HG03342 (cell line): Measurements from ENCODE around the gene PRR5L.

Experiments used
- ATAC-seq: cut with Tn5 transposase; IDR thresholded peaks from one replicate; pipeline ENCODE4 v1.9.1; 2021; ENCODE audit warnings: mild to moderate bottlenecking, moderate library complexity; ENCODE audit not compliant: unreplicated experiment

Gene PRR5L

GRCh38 chr11:36427079-36427478 lies 131.0 kb downstream of the PRR5L start:
- no peak for ATAC-seq

DNA sequence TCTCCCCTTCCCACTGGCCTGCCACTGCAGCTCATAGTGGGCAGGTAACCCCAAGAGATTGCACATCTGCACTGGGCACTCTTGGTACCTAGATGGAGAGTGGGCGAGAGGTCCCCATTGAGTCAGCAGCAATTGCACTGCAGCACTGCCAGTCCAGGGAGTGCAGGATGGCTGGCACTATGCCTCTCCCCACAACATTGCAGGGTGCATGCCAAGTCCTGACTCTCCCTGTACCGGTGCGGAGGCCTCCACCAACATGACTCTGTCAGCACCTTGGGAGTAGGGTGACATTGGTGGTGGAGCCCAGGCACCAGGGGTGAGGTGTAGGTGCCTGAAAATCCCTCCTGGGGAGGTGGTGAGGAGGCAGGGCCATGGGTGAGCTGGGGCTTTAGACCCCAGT lies 131.8 kb downstream of the PRR5L start:
- no peak for ATAC-seq

- ATAC-seq, result no peak
Measured at GRCh38 chr11:36431429-36432092, 135.5 kb downstream of the PRR5L start.

DNA sequence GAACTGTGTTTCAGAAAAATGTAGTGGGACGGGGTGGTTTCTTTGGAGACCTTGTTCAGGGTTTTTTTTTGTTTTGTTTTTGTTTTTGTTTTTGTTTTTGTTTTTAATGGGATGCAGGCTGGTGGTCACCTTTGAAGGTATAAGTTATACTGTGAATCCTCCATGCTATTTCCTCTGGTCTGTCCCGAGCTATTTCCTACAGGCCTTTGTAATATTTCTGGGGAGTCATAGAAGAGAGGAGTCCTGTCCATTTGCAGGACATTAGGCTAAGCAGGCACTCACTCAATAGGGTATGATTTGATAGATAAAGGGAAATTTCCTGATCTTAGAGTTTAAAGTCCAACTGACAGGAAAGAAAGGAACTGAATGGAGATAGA lies 136.0 kb downstream of the PRR5L start:
- no peak for ATAC-seq

DNA sequence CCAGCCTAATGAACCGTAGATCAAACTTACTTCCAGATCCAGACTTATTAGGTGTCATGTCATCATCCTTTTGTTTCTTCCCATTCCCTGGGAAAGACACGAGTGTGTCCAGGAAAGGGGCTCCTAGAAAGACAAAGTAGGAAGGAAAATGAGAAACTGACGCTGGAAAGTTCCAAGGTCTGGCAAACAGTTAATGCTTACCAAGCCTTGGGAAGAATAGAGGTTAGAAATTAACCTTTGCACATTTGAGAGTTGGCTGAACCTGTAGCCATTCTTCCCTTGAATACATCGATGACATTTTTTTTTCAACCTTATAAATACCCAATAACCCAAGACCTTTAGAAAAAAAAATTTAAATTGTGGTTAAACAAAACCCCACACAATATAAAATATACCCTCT lies 136.7 kb downstream of the PRR5L start:
- ATAC-seq, result no peak

DNA sequence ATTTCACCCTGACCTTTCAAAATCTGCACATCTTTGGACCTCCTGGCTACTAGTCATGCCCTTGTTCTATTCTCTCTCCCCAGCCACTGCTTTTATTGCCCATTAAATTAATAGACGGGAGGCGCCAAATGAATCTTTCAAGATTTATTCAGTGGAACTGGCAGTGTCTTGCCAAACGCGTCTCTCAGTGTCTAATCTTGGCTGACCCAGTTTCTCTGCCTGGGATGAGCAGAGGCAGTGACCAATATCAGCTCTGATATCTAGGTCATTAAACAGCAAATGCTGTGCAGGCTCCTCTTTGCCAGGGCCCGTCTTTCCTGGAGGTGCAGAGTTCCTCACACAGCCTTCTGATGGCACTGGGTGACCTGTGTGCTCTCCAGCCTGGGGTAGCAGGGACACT lies 140.0 kb downstream of the PRR5L start:
- no peak for ATAC-seq

- no peak for ATAC-seq
Measured at GRCh38 chr11:36436589-36436988, 140.5 kb downstream of the PRR5L start.

- ATAC-seq, result no peak
Measured at GRCh38 chr11:36437413-36437812, 141.3 kb downstream of the PRR5L start.

DNA sequence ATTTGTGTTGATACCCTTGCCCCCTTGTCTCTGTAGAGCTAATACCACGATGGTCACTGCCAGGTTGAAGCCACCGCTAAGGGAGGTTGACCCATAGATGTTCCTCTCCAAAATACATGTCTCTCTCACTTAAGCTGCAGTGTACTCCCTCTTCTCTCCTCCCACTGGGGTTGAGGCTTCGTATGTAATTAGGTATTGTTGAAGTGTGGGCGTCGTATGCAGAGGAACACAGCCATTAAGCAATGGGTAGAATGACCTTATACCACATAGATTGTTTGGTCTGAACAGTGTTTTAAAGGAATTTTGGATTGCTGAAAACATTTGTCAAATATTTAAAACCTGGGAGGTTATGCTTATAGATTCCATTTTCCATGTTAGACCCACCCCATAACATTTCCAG lies 142.0 kb downstream of the PRR5L start:
- no peak for ATAC-seq

DNA sequence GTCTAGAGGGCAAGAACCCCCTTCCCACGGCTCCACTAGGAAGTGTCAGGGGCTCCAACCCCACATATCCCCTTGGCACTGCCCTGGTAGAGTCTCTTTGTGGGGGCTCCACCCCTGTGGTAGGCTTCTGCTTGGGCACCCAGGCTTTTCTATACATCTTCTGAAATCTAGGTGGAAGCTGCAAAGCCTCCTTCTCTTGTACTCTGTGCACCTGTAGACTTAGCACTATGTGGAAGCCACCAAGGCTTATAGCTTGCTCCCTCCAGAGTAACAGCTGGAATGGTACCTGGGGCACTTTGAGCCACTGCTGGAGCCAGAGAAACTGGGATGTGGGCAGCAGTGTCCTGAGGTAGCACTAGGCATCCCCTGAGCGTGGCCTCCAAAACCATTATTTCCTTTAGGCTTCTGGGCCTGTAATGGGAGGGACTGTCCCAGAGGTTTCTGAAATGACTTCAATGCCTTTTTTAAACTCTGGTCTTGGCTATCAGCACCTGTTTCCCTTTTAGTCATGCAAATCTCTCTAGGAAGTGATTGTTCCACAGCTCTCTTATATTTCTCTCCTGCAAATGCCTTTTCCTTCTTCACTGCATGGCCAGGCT lies 145.6 kb downstream of the PRR5L start:
- peak; percentile 89 for ATAC-seq

DNA sequence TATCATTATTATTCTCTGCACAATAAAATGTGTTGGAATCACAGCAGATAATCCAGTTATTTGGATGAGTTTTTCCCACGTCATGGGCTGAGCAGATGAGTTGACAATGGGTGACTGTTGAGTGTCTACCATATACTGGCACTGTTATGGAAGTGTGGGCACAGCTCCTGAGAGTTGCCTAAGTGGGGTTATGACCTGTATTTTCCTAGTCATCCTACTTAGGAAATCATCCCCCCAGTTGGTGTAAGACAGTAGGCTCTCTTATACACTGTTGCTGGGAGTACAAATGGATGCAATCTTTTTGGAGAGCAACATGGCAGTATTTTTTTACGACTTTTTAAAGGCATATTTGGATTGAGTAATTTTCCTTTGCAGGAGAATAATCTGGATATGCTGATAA lies 147.6 kb downstream of the PRR5L start:
- ATAC-seq, result no peak

- ATAC-seq, result no peak
Measured at GRCh38 chr11:36446135-36446534, 150.0 kb downstream of the PRR5L start.

DNA sequence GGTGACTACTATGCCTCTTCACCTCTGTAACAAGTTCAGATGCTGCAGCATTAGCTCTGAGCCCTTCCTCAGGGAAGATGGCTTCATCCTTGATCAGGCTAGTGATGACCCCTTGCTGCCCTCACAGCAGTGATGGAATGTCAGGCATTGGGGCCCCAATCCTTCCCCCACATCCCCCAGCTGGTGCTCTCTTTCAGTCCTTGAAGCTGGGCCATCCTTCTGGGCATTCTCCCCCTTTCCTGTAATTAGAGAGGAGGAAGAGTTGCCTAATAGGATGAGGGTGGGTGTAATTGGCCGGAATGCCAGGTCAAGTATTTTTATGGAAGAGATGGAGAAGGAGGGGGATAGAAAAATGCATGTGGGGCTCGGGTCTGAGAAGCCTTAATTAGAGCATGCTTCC lies 151.4 kb downstream of the PRR5L start:
- no peak for ATAC-seq

DNA sequence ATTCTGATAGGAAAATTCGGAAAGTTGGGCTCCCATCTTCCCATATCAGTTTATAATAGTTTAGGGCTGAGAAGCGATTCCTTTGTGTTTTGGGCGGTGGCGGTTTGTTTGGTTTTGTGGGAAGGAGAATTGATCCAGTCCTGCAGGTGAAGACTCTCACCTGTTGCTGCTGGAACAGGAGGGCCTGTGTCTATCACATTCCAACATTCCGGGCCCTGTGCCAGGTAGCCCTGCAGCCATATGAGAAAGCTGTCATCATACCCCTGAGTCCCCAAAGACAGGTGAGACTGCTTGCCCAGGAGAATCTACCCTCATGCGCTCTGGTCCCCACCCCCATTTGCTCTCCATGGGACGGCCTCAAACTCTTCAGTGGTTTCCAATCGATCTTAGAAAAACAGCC lies 151.9 kb downstream of the PRR5L start:
- ATAC-seq, result no peak

DNA sequence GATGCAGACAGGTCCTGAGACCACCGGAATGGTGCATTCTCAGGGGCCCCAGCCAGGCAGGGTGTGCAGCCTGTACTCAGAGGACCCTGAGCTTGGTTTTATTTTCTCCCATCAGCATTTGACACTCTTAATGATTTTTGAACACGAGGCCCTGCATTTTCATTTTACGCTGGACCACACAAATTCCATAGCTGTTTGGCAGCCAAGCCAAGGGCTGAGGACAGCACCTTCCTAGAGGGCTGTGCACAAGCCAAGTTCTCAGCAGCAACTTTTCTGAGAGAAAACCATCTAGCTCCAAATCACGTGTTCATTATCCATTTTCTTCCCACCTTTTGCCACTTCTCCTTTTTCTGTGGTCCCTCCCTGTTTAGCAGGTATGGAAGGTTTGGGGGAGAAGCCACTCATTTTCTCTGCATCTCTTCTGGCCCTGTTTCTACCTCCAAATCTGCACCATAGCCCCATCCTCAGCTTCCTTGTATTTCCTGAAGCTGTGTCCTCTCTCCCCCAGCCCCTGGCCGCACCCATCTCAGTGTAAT lies 153.5 kb downstream of the PRR5L start:
- no peak for ATAC-seq

- peak; percentile 88 for ATAC-seq
Measured at GRCh38 chr11:36450110-36450572, 154.1 kb downstream of the PRR5L start.

GRCh38 chr11:36451045-36451444 lies 155.0 kb downstream of the PRR5L start:
- no peak for ATAC-seq

- no peak for ATAC-seq
Measured at GRCh38 chr11:36451681-36452080, 155.6 kb downstream of the PRR5L start.

GRCh38 chr11:36452236-36452940 lies 156.3 kb downstream of the PRR5L start:
- no peak for ATAC-seq

DNA sequence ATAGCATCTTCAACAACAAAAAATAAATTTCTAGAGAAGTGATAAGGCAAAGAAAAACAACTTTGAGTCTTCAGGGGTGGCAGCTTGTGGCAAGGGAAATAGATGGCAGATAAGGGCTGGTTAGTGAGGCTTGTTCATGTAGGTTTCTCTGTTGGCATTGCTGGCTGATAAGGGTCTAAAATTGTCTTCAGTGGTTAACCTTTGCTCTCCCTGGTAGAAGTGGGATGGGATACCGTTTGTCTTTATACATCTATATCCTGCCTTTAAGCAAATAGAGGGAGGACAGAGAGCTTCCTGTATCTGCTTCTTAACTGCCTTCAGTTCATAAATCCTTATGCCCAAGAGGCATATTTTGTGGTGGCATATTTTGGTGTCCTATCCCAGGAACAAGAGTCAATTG lies 156.9 kb downstream of the PRR5L start:
- no peak for ATAC-seq

DNA sequence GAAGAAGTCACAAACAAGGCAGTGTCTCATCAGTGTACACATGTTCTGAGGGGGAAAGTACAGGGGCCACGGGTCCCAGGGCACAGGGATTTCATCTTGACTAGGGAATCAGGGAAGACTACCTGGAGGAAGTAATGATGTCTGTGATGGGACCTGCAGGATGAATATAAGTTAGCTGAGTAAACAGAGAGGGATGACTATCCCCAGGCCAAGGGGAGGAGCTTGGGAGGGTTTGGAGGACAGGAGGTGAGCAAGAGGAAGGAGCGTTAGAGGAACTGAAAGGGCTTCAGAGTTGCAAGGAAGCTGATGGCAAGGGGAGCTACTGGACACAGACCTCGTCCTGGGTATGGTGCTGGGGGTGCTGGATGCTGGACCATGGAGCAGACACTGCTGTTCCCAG lies 157.6 kb downstream of the PRR5L start:
- ATAC-seq, result no peak

- ATAC-seq, result no peak
Measured at GRCh38 chr11:36454551-36454940, 158.5 kb downstream of the PRR5L start.
